Upper lobe of left lung (tissue), 6 donors: ENCODE results near the gene ARL9. TPM values are rescaled to one million over a fixed set of nuclear protein-coding genes. Genes with fewer than 3 reads are reported as not detected.

Source experiments
- ATAC-seq, 2 donors: fragments of 200-7000 bp; cut with Tn5 transposase; one replicate each; pipeline ENCODE4 v1.9.1; 2022; ENCODE audit warnings: mild to moderate bottlenecking in 2 of 2, moderate library complexity in 2 of 2; ENCODE audit not compliant: low FRiP score in 2 of 2
- DNase-seq, 2 donors: peaks; one replicate each; pipeline ENCODE4 v3.0.0-alpha.2; 2019 to 2020
- H3K27ac ChIP-seq, 4 donors: fragments of 200-600 bp; sonication (generic); one replicate each; pipeline ENCODE4 v1.5.1; 2016 to 2019
- H3K27me3 ChIP-seq, 4 donors: fragments of 200-600 bp; sonication (generic); one replicate each; pipeline ENCODE4 v1.5.1; 2017 to 2019
- H3K36me3 ChIP-seq, 4 donors: fragments of 200-600 bp; sonication (generic); one replicate each; pipeline ENCODE4 v1.5.1; 2016 to 2019
- H3K4me1 ChIP-seq, 4 donors: fragments of 200-600 bp; sonication (generic); one replicate each; pipeline ENCODE4 v1.5.1; 2018 to 2019
- H3K4me3 ChIP-seq, 4 donors: fragments of 200-600 bp; sonication (generic); one replicate each; pipeline ENCODE4 v1.5.1; 2017 to 2019; ENCODE audit warnings: mild to moderate bottlenecking in 2 of 4, moderate library complexity in 1 of 4
- H3K9me3 ChIP-seq, 4 donors: fragments of 200-600 bp; sonication (generic); one replicate each; pipeline ENCODE4 v1.5.1; 2018 to 2019
- CTCF ChIP-seq, 6 experiments: fragments of 450-650 bp in 4 of 6; fragments of 200-600 bp in 2 of 6; sonication (generic) in 2 of 6; IDR thresholded peaks; one replicate each; pipeline ENCODE4 v1.5.1; 2016 to 2019; ENCODE audit warnings: antibody characterized with exemption in 6 of 6
- EP300 ChIP-seq, 4 donors: sonication (generic); formaldehyde crosslinking; IDR thresholded peaks; one replicate each; pipeline ENCODE4 v1.5.1; 2017; ENCODE audit warnings: antibody characterized with exemption in 4 of 4, control low read depth in 2 of 4
- POLR2A ChIP-seq, 4 donors: fragments of 450-650 bp; IDR thresholded peaks; one replicate each; pipeline ENCODE4 v1.5.1; 2016 to 2017; ENCODE audit warnings: antibody characterized with exemption in 4 of 4, mild to moderate bottlenecking in 2 of 4
- POLR2AphosphoS5 ChIP-seq, 2 donors: sonication (generic); formaldehyde crosslinking; IDR thresholded peaks; one replicate each; pipeline ENCODE4 v1.5.1; 2017; ENCODE audit warnings: antibody characterized with exemption in 2 of 2
- WGBS, 2 donors: methylation state at CpG; one replicate each; pipeline ENCODE4 v1.1.5; 2017 to 2018; 5-methylcytosine and 5-hydroxymethylcytosine counted together
- total RNA-seq, 6 donors: library from RNA; depleted of rRNA in 4 of 6; stranded (reverse); fragments of >200 nt in 4 of 6; gene quantifications; one replicate each; pipeline versions ENCODE4 v1.1.0 to v1.2.1, GENCODE V29; 2016 to 2021
- donor health status: DM: no; HTN: no; CAD: no; lungs with moderate emphysema.
- donor health status: DM: no; HTN: yes; CAD: no; lungs with severe emphysema.

Gene ARL9, protein sequence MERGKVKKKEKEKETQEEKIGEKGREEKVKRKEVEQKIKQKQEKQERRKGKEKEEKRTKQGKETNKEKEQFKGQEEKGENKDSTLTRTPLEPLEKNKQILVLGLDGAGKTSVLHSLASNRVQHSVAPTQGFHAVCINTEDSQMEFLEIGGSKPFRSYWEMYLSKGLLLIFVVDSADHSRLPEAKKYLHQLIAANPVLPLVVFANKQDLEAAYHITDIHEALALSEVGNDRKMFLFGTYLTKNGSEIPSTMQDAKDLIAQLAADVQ
- under 1 TPM in 2 of 6 donors, not detected in 4; 0.17 TPM for total RNA-seq

DNA sequence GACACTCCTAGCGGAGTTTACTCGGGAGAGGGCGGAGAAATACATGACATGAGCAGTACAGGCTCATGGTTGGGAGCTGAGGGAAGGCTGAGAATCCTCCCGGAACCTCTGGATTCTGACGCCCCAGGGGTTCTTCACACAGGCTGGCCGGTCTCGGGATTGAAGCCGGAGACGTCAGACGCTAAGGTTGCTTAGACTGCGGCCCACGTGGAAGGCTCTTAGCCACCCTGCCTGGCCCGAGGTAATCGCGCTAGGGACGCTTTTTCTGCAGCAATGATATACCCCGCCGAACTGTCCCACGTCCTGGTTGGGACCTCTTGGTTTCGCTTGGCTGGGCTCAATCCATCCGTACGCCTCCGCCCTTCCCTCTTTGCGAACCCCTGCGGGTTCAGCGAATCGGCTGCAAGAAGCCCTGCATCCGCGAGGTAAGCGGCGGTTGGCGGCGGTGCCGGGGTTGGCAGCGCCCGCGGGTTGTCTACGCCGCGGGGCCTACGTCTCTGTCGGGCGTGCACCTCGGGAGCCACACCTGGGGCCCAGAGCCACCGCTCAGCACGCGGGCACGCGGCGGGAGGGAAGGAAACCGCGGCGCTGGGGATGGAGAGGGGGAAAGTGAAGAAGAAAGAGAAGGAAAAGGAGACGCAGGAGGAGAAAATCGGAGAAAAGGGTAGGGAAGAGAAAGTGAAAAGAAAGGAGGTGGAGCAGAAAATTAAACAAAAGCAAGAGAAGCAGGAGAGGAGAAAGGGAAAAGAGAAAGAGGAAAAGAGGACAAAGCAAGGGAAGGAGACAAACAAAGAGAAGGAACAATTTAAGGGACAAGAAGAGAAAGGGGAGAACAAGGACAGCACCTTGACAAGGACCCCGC lies at the start of gene ARL9:
Gene ARL9 (plus strand): TSS at position 523 of the 862 bp plus-strand sequence. CDS start 72 bp downstream, at position 595.
- ATAC-seq (peak; percentile 83 to 88), DNase-seq (peak; percentile 36 to 92)
- 7% methylated on average over 29 to 55 of the region's 56 CpGs for WGBS, 2 donors

GRCh38 chr4:56460085-56460484 lies 45.5 kb upstream of the ARL9 start:
- Histone ChIP-seq H3K27me3 (no peaks in the 10 kb centered on the region), H3K36me3 (peaks cover 0 to 53% (median 12%) of the 10 kb centered on the region in 4 donors)
- WGBS, 2 donors: 79% methylated on average over 3 of the region's 3 CpGs

More for the DNA sequence above, at the start of gene ARL9:
- no peak for TF ChIP-seq POLR2A (IDR thresholded peaks at IDR 0.05)
- Histone ChIP-seq H3K4me3 (peak within 1 kb of the TSS; percentile 42 to 60 (median 56)), H3K27me3 (no peaks in the 10 kb centered on the region), H3K9me3 (no peaks in the 10 kb centered on the region), H3K27ac (no peak within 1 kb of the TSS), H3K4me1 (peaks cover 9 to 18% (median 13%) of the 10 kb centered on the region in 4 donors), H3K36me3 (peaks cover 10 to 25% (median 11%) of the 10 kb centered on the region in 4 donors)

DNA sequence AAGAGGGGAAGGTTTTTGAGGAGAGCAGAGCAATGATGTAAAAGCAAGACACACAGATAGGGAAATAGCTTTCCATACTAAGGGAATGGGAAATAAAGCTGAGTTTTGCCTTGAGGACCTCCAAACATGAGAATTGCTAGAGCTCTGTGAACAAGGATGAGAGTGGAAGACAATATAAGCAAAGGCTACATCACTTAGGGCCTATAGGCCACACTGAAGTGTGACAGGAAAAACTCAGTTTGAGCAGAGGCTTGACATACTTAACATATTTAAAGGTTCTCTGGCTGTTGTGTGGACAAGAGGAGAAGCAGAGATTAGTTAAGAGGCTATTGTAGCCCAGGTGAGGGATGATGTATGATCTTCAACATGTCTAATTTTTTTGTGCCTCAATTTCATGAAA lies 43.4 kb upstream of the ARL9 start:
- no peaks in the 10 kb centered on the region for H3K9me3 ChIP-seq
- H3K4me1 ChIP-seq: peaks cover 9 to 22% (median 15%) of the 10 kb centered on the region in 4 donors
- no peak overlapping the region for H3K4me3 ChIP-seq
- no peak for ATAC-seq
- no peak for DNase-seq
- H3K27me3 ChIP-seq: no peaks in the 10 kb centered on the region
- TF ChIP-seq POLR2A (IDR thresholded peaks at IDR 0.05) (no peak), POLR2AphosphoS5 (IDR thresholded peaks at IDR 0.05) (no peak), CTCF (IDR thresholded peaks at IDR 0.05) (no peak), EP300 (IDR thresholded peaks at IDR 0.05) (no peak)
- H3K36me3 ChIP-seq: peaks cover 0 to 40% (median 12%) of the 10 kb centered on the region in 4 donors
- no peak overlapping the region for H3K27ac ChIP-seq

More at GRCh38 chr4:56460085-56460484, 45.5 kb upstream of the ARL9 start:
- Histone ChIP-seq H3K4me1 (peaks cover 0 to 11% (median 4%) of the 10 kb centered on the region in 4 donors), H3K27ac (no peak overlapping the region), H3K9me3 (no peaks in the 10 kb centered on the region), H3K4me3 (no peak overlapping the region)
- TF ChIP-seq EP300 (IDR thresholded peaks at IDR 0.05) (no peak), POLR2A (IDR thresholded peaks at IDR 0.05) (no peak), POLR2AphosphoS5 (IDR thresholded peaks at IDR 0.05) (no peak), CTCF (IDR thresholded peaks at IDR 0.05) (no peak)
- no peak for ATAC-seq
- no peak for DNase-seq

DNA sequence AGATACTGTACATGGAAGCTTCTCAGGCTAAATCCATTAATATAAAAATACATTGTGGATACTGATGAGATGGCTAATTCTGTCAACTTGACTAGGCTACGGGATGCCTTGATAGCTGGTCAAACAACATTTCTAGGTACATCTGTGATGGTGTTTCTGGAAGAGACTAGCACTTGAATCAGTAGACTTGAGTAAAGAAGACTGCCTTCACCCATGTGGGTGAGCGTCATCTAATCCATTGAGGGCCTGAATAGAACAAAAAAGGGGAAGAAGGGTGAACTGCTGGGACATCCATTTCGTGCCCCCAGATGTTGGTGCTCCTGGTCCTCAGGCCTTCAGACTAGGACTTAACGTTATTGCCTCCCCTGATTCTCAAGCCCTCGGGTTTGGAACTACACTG lies 41.9 kb upstream of the ARL9 start:
- TF ChIP-seq POLR2A (IDR thresholded peaks at IDR 0.05) (no peak), EP300 (IDR thresholded peaks at IDR 0.05) (no peak), CTCF (IDR thresholded peaks at IDR 0.05) (no peak), POLR2AphosphoS5 (IDR thresholded peaks at IDR 0.05) (no peak)
- Histone ChIP-seq H3K36me3 (peaks cover 0 to 38% (median 11%) of the 10 kb centered on the region in 4 donors), H3K27ac (no peak overlapping the region), H3K4me3 (no peak overlapping the region), H3K27me3 (no peaks in the 10 kb centered on the region), H3K9me3 (no peaks in the 10 kb centered on the region), H3K4me1 (peaks cover 15 to 28% (median 20%) of the 10 kb centered on the region in 4 donors)
- WGBS, 2 donors: 85 to 92% methylated on average over 5 of the region's 5 CpGs
- DNase-seq (no peak), ATAC-seq (no peak)

DNA sequence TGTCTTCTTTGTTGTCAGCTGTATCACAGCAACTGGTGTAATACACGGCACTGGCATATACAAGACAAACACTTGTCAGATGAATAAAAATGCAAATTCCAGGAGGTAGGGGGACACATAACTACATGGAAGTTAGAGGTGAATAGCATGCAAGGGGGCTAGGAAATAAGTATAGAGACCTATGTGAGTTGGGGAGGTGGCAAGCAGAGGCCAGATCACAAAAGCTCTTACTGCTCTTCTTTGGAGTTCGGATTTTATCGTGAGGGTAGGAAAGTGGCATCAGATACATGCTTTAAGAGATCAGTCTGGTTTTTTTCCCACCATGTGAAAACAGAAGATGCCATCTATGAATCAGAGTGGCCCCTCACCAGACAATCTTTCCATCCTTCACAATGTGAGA lies 41.0 kb upstream of the ARL9 start:
- no peaks in the 10 kb centered on the region for H3K27me3 ChIP-seq
- TF ChIP-seq EP300 (IDR thresholded peaks at IDR 0.05): no peak
- no peak for TF ChIP-seq POLR2A (IDR thresholded peaks at IDR 0.05)
- no peak for TF ChIP-seq CTCF (IDR thresholded peaks at IDR 0.05)
- no peak for TF ChIP-seq POLR2AphosphoS5 (IDR thresholded peaks at IDR 0.05)
- peaks cover 21 to 37% (median 28%) of the 10 kb centered on the region in 4 donors for H3K4me1 ChIP-seq
- H3K27ac ChIP-seq: no peak overlapping the region
- H3K9me3 ChIP-seq: no peaks in the 10 kb centered on the region
- DNase-seq: no peak
- peaks cover 0 to 30% (median 11%) of the 10 kb centered on the region in 4 donors for H3K36me3 ChIP-seq
- WGBS, 2 donors: 79 to 83% methylated on average over 3 of the region's 3 CpGs
- no peak for ATAC-seq
- H3K4me3 ChIP-seq: no peak overlapping the region
